ENCODE measurements around the gene PIK3C3. TPM values are rescaled to one million over a fixed set of nuclear protein-coding genes. Genes with fewer than 3 reads are reported as not detected.
"Not testable (repeated sequence)": the region's sequence is repeated elsewhere in the genome, so short reads cannot be mapped to it uniquely, and the experiment has no call there.

The PIK3C3 gene
- polyA plus RNA-seq, 1 donor = 92.5 TPM

GRCh38 chr18:42011053-42011452 is 56.0 kb downstream of the PIK3C3 start:
- no peak for DNase-seq

DNA sequence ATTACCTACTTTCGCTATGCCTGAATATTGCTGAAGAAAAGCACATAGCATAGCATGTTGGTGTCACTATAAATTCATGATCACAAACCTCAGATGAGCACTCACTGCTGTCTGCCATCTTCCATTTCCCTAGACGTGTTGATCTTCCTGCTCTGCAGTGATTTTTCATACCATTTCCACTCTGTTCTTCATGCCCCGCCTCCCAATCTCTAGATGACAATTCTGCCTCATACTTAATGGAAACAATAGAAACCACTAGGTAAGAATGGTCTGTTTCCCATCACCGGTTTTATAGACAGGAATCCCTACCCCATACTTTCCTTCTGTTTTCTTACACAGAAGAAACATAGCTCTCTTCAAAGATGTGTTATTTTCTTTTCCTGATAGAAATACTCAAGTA is 63.8 kb downstream of the PIK3C3 start:
- no peak for DNase-seq

DNA sequence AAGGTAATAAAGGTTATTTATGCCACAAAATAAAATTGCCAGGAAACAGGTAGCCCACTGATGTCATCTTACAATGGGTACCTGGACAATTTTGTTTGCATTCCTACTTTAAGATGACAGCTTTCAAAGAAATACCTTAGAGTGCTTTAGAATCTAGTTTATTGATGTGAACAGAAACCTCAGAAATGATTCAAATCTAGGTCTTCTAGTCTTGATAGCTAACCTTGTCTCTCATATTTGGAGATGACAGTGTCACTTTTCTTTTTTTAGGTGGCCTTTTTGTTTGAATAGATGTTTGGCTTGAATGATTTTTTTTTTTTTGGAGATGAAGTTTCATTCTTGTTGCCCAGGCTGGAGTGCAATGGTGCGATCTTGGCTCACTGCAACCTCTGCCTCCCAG is 69.1 kb downstream of the PIK3C3 start:
- no peak for DNase-seq

- DNase-seq = no peak
Measured at GRCh38 chr18:42025491-42025890, 70.5 kb downstream of the PIK3C3 start.

- no peak for DNase-seq
Measured at GRCh38 chr18:42025974-42026625, 71.1 kb downstream of the PIK3C3 start.

DNA sequence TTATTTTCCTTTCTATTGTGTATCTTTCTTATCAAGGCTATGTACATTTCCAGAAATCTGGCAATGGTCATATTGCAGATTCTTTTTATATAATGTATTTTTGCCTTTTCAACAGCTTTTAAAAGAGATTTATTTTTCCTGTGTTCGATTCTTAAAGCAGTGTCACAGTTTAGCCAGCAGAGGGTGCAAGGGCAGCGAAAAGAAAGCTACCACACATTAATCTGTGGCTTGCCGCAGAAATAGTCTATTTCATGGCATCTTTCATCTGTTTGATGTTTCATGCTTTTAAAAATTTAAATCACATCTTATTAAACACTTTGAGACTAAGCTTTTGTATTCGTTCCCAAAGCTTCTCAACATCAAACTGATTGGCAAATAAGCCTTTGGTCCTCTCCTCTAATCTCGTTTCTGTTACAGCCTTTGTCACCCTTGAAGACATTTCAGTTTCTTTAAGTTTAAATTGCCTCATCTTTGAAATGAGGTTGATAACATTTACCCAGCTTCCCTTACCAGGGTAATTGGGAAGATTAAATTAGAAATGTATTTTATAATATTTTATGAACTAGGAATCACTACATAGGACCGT is 73.3 kb downstream of the PIK3C3 start:
- DNase-seq = no peak

GRCh38 chr18:42029092-42029491 is 74.1 kb downstream of the PIK3C3 start:
- no peak for DNase-seq

- no peak for DNase-seq
Measured at GRCh38 chr18:42030586-42031182, 75.7 kb downstream of the PIK3C3 start.

DNA sequence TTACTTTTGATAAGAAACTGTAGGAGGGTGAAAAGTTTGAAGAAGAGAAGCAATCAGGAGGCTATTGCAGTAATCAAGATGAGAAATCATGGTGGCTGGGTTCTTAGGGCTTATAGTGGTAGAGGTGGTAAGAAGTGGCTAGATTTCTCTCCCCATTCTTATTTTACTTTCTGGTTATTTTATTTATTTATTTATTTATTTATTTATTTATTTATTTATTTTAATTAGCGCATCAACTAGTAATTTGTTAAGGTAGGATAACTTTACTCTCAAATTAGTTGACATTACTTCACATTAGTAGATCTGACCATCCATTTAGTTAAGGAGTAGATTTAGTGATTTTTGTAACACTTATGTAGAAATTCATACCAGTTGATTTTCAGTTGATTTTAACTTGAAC is 77.4 kb downstream of the PIK3C3 start:
- DNase-seq = no peak

DNA sequence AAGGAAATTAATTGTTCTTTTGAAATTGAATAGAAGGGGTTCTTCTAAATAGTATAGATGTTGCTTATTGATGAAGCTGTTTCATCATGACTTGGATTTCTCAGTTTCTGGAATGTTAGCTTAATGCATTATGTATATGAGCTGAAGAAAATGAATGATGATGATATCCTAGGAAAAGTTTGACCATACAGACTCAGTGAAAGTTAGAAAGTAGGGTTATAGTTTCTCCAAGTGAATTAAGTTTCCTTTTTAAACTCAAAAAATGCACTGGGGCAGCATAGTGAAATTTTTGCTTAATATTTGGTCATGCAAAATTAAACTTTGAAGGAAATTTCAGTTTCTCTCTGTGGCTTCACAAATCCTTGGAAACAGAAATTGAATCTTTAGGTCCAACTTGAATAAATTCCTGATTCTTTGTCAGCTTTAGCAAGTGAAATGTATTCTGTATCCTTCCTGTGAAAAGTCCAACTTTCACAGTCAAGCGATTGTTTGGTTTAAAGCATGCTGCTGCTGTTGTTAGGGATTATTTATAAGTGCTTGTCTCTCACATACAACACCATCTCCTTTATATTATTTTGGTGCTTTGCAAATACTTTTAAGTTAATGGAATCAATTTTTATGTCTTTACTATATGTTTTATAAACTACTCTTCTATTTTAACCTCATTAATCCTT is 78.2 kb downstream of the PIK3C3 start:
- DNase-seq = no peak

DNA sequence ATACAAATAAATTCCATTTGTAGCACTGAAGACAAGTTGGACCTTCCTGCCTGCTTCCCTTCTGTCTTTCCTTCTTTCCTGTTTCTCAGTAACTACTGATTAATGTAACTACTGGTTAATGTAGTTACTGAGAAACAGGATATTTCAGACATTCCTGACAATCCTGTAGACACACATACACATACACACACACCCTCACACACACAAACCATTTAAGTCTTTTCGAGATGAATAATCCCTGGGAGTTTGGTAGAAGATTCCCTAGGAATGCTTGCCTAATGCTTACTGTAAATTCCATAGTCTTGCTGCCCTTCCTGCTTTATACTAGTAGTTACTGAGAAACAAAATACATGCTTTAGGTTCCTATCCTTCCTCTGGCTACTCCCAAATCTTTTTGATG is 83.9 kb downstream of the PIK3C3 start:
- DNase-seq = no peak

GRCh38 chr18:42039396-42039795 is 84.4 kb downstream of the PIK3C3 start:
- no peak for DNase-seq

- DNase-seq = no peak
Measured at GRCh38 chr18:42041793-42042192, 86.8 kb downstream of the PIK3C3 start.

- no peak for DNase-seq
Measured at GRCh38 chr18:42045346-42045745, 90.3 kb downstream of the PIK3C3 start.

GRCh38 chr18:42047721-42048120 is 92.7 kb downstream of the PIK3C3 start:
- DNase-seq = no peak

- no peak for DNase-seq
Measured at GRCh38 chr18:42048158-42048557, 93.1 kb downstream of the PIK3C3 start.

- DNase-seq = not testable (repeated sequence)
Measured at GRCh38 chr18:42049536-42049935, 94.5 kb downstream of the PIK3C3 start.

DNA sequence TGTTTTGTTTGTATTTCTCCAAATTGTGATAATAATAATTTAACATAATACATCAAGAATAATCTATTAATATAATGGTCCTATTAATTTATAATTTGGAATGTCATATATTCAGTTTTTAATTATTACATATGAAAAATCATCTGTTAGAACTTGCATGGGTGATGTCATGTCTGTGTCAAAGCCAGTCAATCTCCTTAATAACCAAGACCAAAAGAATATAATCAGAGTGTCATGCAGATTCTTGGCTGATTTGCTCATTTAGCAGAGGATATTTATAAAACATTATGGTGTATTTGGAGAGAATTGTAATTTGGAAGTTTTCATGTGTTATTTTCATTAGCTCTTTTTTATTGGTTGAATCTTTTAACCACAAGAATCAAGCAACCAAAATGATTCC is 96.4 kb downstream of the PIK3C3 start:
- no peak for DNase-seq

- no peak for DNase-seq
Measured at GRCh38 chr18:42052122-42052708, 97.2 kb downstream of the PIK3C3 start.

- no peak for DNase-seq
Measured at GRCh38 chr18:42053188-42053781, 98.3 kb downstream of the PIK3C3 start.

DNA sequence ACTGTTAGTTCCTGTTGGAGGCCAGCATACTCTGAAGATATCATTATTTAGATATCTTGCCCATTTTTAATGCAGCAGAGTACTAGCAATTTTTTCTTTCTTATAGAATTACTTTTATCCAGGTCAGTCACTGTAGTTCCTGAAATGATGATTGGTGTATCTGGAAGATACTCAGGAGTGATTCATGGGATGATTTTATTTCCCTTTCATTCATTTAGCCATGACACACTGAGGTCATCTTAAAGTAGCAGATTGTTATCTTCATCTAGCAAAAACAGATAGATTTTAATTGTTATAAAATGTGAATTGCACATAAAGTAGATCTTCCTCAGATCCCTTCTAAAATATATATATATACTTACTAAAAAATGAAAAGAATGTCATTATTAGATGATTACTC is 109.1 kb downstream of the PIK3C3 start:
- DNase-seq = no peak

DNA sequence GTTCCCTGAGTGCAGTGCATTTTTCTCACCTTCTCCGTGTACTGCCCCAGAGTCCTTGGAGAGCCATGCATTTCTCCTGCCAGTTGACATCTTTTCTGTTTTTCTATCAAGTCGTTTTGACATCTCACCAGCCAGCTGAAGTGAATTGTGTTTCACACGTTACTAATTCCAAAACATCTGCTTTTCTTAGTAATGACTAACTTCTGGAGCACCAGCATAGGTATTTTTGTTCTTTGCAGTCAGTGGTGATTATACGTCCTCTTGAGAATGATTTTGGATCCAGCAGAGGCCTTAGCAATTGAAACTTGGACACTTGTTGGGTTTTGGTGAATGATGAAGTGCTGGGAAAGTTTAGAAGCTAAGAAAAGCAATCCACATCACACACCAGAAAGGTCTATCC is 112.5 kb downstream of the PIK3C3 start:
- DNase-seq = no peak

- DNase-seq = no peak
Measured at GRCh38 chr18:42068030-42068429, 113.0 kb downstream of the PIK3C3 start.
